Neural progenitor cell (in vitro differentiated cells): ENCODE measurements around the gene TNFRSF1B. TPM values are rescaled to one million over a fixed set of nuclear protein-coding genes. Genes with fewer than 3 reads are reported as not detected.
A peak's percentile ranks its signal among the peaks of the same experiment; 100 is the strongest.

Experiments used
- DNase-seq: peaks from one replicate; pipeline ENCODE4 v3.0.0-alpha.2; 2016; ENCODE audit warnings: low spot score
- H2AFZ ChIP-seq: fragments of 200-600 bp; sonication (generic); replicated peaks from 2 replicates; pipeline ENCODE4 v1.6.1; 2016; ENCODE audit warnings: antibody characterized with exemption
- H3F3A ChIP-seq: fragments of 200-600 bp; sonication (generic); 2 replicates; pipeline ENCODE4 v1.6.1; 2016; ENCODE audit warnings: antibody characterized with exemption, low read depth
- H3K27ac ChIP-seq: fragments of 200-600 bp; sonication (generic); 2 replicates; pipeline ENCODE4 v1.5.1; 2016; ENCODE audit warnings: mild to moderate bottlenecking
- H3K27me3 ChIP-seq: fragments of 200-600 bp; sonication (generic); 2 replicates; pipeline ENCODE4 v1.6.1; 2016; ENCODE audit warnings: mild to moderate bottlenecking, moderate library complexity
- H3K36me3 ChIP-seq: fragments of 200-600 bp; sonication (generic); 2 replicates; pipeline ENCODE4 v1.5.1; 2016
- H3K4me1 ChIP-seq: fragments of 200-600 bp; sonication (generic); 2 replicates; pipeline ENCODE4 v1.6.1; 2016; ENCODE audit warnings: mixed run types
- H3K4me2 ChIP-seq: fragments of 200-600 bp; sonication (generic); 2 replicates; pipeline ENCODE4 v1.6.1; 2016
- H3K4me3 ChIP-seq: fragments of 200-600 bp; sonication (generic); 2 replicates; pipeline ENCODE4 v1.5.1; 2016
- H3K79me2 ChIP-seq: fragments of 200-600 bp; sonication (generic); 2 replicates; pipeline ENCODE4 v1.6.1; 2016; ENCODE audit warnings: low read depth
- H3K9ac ChIP-seq: fragments of 200-600 bp; sonication (generic); 2 replicates; pipeline ENCODE4 v1.6.1; 2016
- H3K9me3 ChIP-seq: fragments of 200-600 bp; sonication (generic); 2 replicates; pipeline ENCODE4 v1.5.1; 2016; ENCODE audit warnings: low read depth
- H4K20me1 ChIP-seq: fragments of 200-600 bp; sonication (generic); 2 replicates; pipeline ENCODE4 v1.6.1; 2016; ENCODE audit warnings: low read depth
- H3K27ac Mint-ChIP-seq: 3 replicates; pipeline ENCODE4 v1.8.0; 2021; ENCODE audit warnings: mixed read lengths
- H3K27me3 Mint-ChIP-seq: 2 replicates; pipeline ENCODE4 v1.8.0; 2022; ENCODE audit warnings: low read depth, mild to moderate bottlenecking, inconsistent platforms, moderate library complexity, mixed read lengths; ENCODE audit not compliant: insufficient read depth
- H3K36me3 Mint-ChIP-seq: 3 replicates; pipeline ENCODE4 v1.8.0; 2021; ENCODE audit warnings: mixed read lengths
- H3K4me1 Mint-ChIP-seq: 3 replicates; pipeline ENCODE4 v1.8.0; 2021; ENCODE audit warnings: mixed read lengths
- H3K4me3 Mint-ChIP-seq: 3 replicates; pipeline ENCODE4 v1.8.0; 2021; ENCODE audit warnings: mild to moderate bottlenecking, moderate library complexity, mixed read lengths
- H3K9me3 Mint-ChIP-seq: 3 replicates; pipeline ENCODE4 v1.8.0; 2020; ENCODE audit warnings: mixed read lengths
- EZH2 ChIP-seq: fragments of 200-600 bp; sonication (generic); IDR thresholded peaks from 2 replicates; pipeline ENCODE4 v1.6.1; 2017; ENCODE audit warnings: antibody characterized with exemption, mild to moderate bottlenecking, moderate library complexity
- EZH2phosphoT487 ChIP-seq: fragments of 200-600 bp; sonication (generic); IDR thresholded peaks from 2 replicates; pipeline ENCODE4 v1.6.1; 2017; ENCODE audit warnings: antibody characterized with exemption
- total RNA-seq: library from RNA; depleted of rRNA; stranded (reverse); fragments of >200 nt; gene quantifications from 2 replicates; pipeline ENCODE4 v1.2.3, GENCODE V29; 2015; ENCODE audit warnings: low replicate concordance
- TF ChIP-seq, protein P1 (sequence below): fragments of 200-600 bp; sonication (generic); IDR thresholded peaks from 2 replicates; pipeline ENCODE4 v1.5.1; 2017; ENCODE audit warnings: antibody characterized with exemption, mild to moderate bottlenecking

Gene TNFRSF1B
- total RNA-seq, 1 donor from 2014 or later = 0.04 TPM

DNA sequence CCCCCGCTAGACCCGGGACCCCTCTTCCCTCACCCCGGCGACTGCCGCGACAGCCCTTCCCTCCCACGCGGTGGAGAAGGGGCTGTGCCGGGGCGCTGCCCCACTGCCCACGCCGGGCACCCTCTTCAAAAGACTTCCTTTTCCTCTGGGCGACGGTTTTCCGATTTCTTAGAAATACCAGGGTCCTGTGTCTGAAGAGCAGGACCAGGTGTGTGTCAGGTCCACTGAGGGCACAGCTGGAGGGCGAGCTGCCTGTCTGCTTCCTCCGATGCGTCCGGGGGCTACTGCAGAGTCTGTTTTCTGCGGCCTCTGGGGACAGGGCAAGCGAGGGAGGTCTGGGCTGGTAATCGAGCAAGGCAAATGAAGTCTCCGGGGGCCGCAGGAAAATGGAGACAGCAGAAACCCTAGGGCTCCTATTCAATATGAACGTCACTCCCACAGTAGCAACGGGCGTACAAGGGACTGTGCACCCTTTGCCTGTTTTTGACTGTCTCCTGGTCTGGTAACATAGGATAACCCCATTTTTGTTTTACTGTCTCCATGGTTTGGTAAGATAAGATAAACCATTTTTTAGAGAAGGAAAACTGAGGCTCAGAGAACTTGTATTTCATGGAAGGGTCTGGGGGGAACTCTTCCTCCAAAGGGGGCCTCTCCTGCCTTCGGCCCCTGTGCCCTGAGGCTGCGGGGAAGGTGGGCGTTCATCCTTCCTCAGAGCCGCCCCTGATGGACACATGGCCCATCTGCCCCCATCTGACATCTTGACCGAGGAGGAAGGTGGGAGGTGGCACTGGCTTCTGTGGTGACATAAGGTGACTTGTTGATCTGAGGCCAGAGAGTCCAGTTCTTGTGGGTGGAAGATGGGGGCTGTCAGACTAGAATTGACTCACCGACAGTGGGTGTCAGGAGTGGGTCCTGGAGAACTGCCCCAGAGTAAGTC, 970 bp downstream of the TNFRSF1B start:
- peaks cover 20% of the 10 kb centered on the region for H3K4me1 Mint-ChIP-seq
- Histone ChIP-seq H3K4me3 (no peak overlapping the region), H2AFZ (no peak overlapping the region), H3K36me3 (no peaks in the 10 kb centered on the region), H3K9ac (no peak overlapping the region), H4K20me1 (no peaks in the 10 kb centered on the region), H3K4me1 (no peaks in the 10 kb centered on the region), H3K4me2 (peak overlapping the region; percentile 58), H3K9me3 (no peaks in the 10 kb centered on the region), H3K79me2 (no peaks in the 10 kb centered on the region), H3K27me3 (peaks cover 46% of the 10 kb centered on the region), H3F3A (no peaks in the 10 kb centered on the region), H3K27ac (no peak overlapping the region)
- no peak overlapping the region for H3K27ac Mint-ChIP-seq
- peak; percentile 14 for TF ChIP-seq EZH2phosphoT487
- TF ChIP-seq, protein P1, sequence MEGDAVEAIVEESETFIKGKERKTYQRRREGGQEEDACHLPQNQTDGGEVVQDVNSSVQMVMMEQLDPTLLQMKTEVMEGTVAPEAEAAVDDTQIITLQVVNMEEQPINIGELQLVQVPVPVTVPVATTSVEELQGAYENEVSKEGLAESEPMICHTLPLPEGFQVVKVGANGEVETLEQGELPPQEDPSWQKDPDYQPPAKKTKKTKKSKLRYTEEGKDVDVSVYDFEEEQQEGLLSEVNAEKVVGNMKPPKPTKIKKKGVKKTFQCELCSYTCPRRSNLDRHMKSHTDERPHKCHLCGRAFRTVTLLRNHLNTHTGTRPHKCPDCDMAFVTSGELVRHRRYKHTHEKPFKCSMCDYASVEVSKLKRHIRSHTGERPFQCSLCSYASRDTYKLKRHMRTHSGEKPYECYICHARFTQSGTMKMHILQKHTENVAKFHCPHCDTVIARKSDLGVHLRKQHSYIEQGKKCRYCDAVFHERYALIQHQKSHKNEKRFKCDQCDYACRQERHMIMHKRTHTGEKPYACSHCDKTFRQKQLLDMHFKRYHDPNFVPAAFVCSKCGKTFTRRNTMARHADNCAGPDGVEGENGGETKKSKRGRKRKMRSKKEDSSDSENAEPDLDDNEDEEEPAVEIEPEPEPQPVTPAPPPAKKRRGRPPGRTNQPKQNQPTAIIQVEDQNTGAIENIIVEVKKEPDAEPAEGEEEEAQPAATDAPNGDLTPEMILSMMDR = no peak
- peak; percentile 36 for TF ChIP-seq EZH2
- peaks cover 1% of the 10 kb centered on the region for H3K36me3 Mint-ChIP-seq
- no peaks in the 10 kb centered on the region for H3K9me3 Mint-ChIP-seq
- H3K4me3 Mint-ChIP-seq = peak overlapping the region; percentile 84
- H3K27me3 Mint-ChIP-seq = peaks cover 21% of the 10 kb centered on the region
- no peak for DNase-seq

DNA sequence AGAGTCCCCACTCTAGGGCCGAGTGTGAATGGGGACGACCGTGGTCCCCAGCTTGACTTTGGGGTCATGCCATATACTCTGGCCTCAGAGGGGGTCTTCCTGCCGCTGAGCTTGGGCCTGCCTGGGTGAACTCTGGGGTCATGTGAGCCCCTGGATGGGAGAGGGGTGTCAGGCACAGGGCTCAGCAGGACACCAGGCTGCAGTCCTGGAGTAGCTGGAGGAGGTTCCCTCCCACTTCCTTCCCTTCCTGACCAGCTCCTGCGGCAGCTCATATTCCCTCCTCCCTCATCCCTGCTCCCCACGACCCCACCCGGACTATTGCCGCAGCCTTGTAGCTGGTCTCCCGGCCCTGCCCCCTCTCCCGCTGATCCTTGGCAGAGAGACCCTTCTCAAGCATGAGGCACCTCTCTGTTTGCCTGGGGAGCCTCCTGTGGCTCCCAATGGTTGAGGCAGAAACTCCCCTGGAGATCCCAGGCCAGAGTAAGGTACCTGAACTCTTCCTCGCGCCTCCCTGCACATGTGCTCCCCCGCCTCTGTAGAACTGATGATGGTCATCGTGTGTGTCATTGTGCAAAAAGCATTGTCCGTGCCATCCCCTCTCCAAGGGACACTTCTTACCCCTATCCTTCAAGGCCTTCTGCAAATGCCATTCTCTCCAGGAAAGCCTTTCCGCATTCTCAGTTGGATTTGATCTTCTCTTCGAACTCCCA, 1.8 kb downstream of the TNFRSF1B start:
- Histone ChIP-seq H3K27me3 (peaks cover 46% of the 10 kb centered on the region), H3K9me3 (no peaks in the 10 kb centered on the region), H3K27ac (no peak overlapping the region), H3K9ac (no peak overlapping the region), H3K4me3 (no peak overlapping the region), H3K36me3 (no peaks in the 10 kb centered on the region), H2AFZ (no peak overlapping the region), H3K79me2 (no peaks in the 10 kb centered on the region), H3K4me1 (no peaks in the 10 kb centered on the region), H3K4me2 (no peak overlapping the region), H3F3A (no peaks in the 10 kb centered on the region), H4K20me1 (no peaks in the 10 kb centered on the region)
- TF ChIP-seq, protein P1 = no peak
- TF ChIP-seq EZH2 = no peak
- TF ChIP-seq EZH2phosphoT487 = no peak
- peak; percentile 18 for DNase-seq
- no peak overlapping the region for H3K27ac Mint-ChIP-seq
- peaks cover 21% of the 10 kb centered on the region for H3K27me3 Mint-ChIP-seq
- H3K9me3 Mint-ChIP-seq = no peaks in the 10 kb centered on the region
- H3K4me3 Mint-ChIP-seq = peak overlapping the region; percentile 1
- H3K4me1 Mint-ChIP-seq = peaks cover 20% of the 10 kb centered on the region
- H3K36me3 Mint-ChIP-seq = peaks cover 1% of the 10 kb centered on the region

DNA sequence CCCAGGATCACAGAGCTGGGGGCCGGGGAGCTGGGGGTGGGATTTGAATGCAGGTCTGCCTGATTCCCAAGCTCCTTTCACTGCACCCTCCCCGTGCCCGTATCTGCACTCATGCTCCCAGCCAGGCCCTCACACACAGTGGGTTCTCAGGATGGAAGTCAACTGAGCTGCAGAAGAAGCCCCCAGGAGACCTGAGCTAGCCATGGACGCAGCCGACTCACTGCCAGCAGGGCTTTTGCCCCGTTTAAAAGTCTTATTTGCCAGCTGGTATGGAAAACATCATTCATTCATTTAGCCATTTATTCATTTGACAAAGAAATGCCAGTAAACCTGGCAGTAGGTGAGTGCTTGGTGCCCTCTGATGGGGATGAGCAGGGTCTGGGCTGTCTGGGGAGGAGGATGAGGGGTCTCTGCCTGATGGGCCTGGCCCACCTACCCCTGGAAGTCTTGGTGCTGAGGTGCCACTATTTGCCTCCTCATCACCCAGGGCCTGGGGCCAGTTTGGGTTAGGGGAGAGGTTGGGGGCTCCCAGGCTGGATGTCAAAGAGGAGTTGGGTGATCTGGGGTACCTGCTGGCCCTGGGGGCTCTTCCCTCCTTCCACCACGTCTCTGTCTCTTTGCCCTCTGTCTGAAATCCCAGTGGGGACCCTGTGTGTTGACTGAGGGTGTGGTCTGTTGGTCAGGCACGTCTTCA, 2.8 kb downstream of the TNFRSF1B start:
- H3K9me3 Mint-ChIP-seq = no peaks in the 10 kb centered on the region
- Histone ChIP-seq H3K4me1 (no peaks in the 10 kb centered on the region), H3K4me2 (no peak overlapping the region), H3F3A (no peaks in the 10 kb centered on the region), H4K20me1 (no peaks in the 10 kb centered on the region), H3K9me3 (no peaks in the 10 kb centered on the region), H3K36me3 (no peaks in the 10 kb centered on the region), H3K79me2 (no peaks in the 10 kb centered on the region), H2AFZ (no peak overlapping the region), H3K27ac (no peak overlapping the region), H3K4me3 (no peak overlapping the region), H3K27me3 (peaks cover 46% of the 10 kb centered on the region), H3K9ac (no peak overlapping the region)
- H3K4me3 Mint-ChIP-seq = no peak overlapping the region
- H3K36me3 Mint-ChIP-seq = peaks cover 1% of the 10 kb centered on the region
- TF ChIP-seq, protein P1 = no peak
- TF ChIP-seq EZH2 = no peak
- TF ChIP-seq EZH2phosphoT487 = no peak
- no peak overlapping the region for H3K27ac Mint-ChIP-seq
- no peak for DNase-seq
- H3K4me1 Mint-ChIP-seq = peaks cover 25% of the 10 kb centered on the region
- H3K27me3 Mint-ChIP-seq = peaks cover 21% of the 10 kb centered on the region
